ENCODE data around the gene UGT3A1.

- TF ChIP-seq CTCF (conservative IDR thresholded peaks at IDR 0.05; ENCODE audit: low read depth, low read length) (no peak), EZH2 (IDR thresholded peaks at IDR 0.05; ENCODE audit: borderline replicate concordance, low read depth, low read length, poor library complexity, severe bottlenecking) (no peak)
Measured at GRCh38 chr5:35938568-35939227, 52.5 kb downstream of the UGT3A1 start, which contains the start of gene CAPSL.

All from A673 (cell line).